PC-9 (cell line): ENCODE data around the gene AKAP13. TPM values are rescaled to one million over a fixed set of nuclear protein-coding genes. Genes with fewer than 3 reads are reported as not detected.

Source experiments
- BruUV-seq: library from RNA; stranded (reverse); fragments of 400-500 nt; replicated peaks from 2 replicates; lab custom pipeline; 2021; lab: Mats Ljungman, UMichigan
- CTCF ChIA-PET: fragments of 300-600 bp; sonication (Branson Sonifier 250); formaldehyde crosslinking; loops from one replicate; lab custom pipeline; 2022; ENCODE audit warnings: antibody characterized with exemption; lab: Charles Lee
- POLR2A ChIA-PET: fragments of 300-600 bp; sonication (Branson Sonifier 250); formaldehyde crosslinking; loops from one replicate; lab custom pipeline; 2022; ENCODE audit warnings: antibody characterized with exemption; ENCODE audit not compliant: unreplicated experiment; lab: Charles Lee
- DNase-seq, 2 experiments: peaks; one replicate each; pipeline versions ENCODE4 v3.0.0 to v3.0.0-alpha.2; 2015 to 2022; ENCODE audit warnings: mixed read lengths in 1 of 2
- H2AFZ ChIP-seq: fragments of 200-600 bp; sonication (generic); 2 replicates; pipeline ENCODE4 v1.8.1; 2017; ENCODE audit warnings: antibody characterized with exemption
- H3F3A ChIP-seq: fragments of 200-600 bp; sonication (generic); 2 replicates; pipeline ENCODE4 v1.8.1; 2017; ENCODE audit warnings: antibody characterized with exemption, mild to moderate bottlenecking, low read depth; ENCODE audit not compliant: insufficient read depth
- H3K27ac ChIP-seq: fragments of 200-600 bp; sonication (generic); 2 replicates; pipeline ENCODE4 v1.6.1; 2016; ENCODE audit warnings: mixed run types
- H3K27me3 ChIP-seq: fragments of 200-600 bp; sonication (generic); 2 replicates; pipeline ENCODE4 v1.6.1; 2016; ENCODE audit warnings: low read depth, mixed run types; ENCODE audit not compliant: insufficient read depth
- H3K36me3 ChIP-seq: fragments of 200-600 bp; sonication (generic); 2 replicates; pipeline ENCODE4 v1.6.1; 2016; ENCODE audit warnings: low read depth, mixed run types
- H3K4me1 ChIP-seq: fragments of 200-600 bp; sonication (generic); replicated peaks from 2 replicates; pipeline ENCODE4 v1.6.1; 2016; ENCODE audit warnings: mixed run types; ENCODE audit not compliant: insufficient read depth
- H3K4me2 ChIP-seq: fragments of 200-600 bp; sonication (generic); 2 replicates; pipeline ENCODE4 v1.6.1; 2017; ENCODE audit warnings: mixed run types
- H3K4me3 ChIP-seq: fragments of 200-600 bp; sonication (generic); 2 replicates; pipeline ENCODE4 v1.6.1; 2016; ENCODE audit warnings: mixed run types
- H3K79me2 ChIP-seq: fragments of 200-600 bp; sonication (generic); 2 replicates; pipeline ENCODE4 v1.6.1; 2017; ENCODE audit warnings: low read depth, mixed run types
- H3K9me2 ChIP-seq: fragments of 200-600 bp; sonication (generic); 2 replicates; pipeline ENCODE4 v1.8.1; 2017; ENCODE audit warnings: mild to moderate bottlenecking; ENCODE audit not compliant: insufficient read depth
- H3K9me3 ChIP-seq: fragments of 200-600 bp; sonication (generic); 2 replicates; pipeline ENCODE4 v1.8.1; 2016; ENCODE audit warnings: low read depth; ENCODE audit not compliant: insufficient read depth
- H4K20me1 ChIP-seq: fragments of 200-600 bp; sonication (generic); 2 replicates; pipeline ENCODE4 v1.8.1; 2017; ENCODE audit not compliant: insufficient read depth
- CTCF ChIP-seq: fragments of 200-600 bp; sonication (generic); conservative IDR thresholded peaks from 2 replicates; pipeline ENCODE4 v1.6.1; 2017; ENCODE audit warnings: mixed run types, antibody characterized with exemption, mild to moderate bottlenecking, moderate library complexity
- EZH2 ChIP-seq: fragments of 200-600 bp; sonication (generic); IDR thresholded peaks from 2 replicates; pipeline ENCODE4 v1.8.0; 2017; ENCODE audit warnings: antibody characterized with exemption, low read depth
- intact Hi-C: fragments of 100-400 bp; cut with micrococcal nuclease; formaldehyde crosslinking; loops from one replicate; pipeline ENCODE4 v1.10.0; 2022; ENCODE audit not compliant: unreplicated experiment
- total RNA-seq: library from RNA; stranded (reverse); gene quantifications from 2 replicates; pipeline ENCODE4 v1.2.3, GENCODE V29; 2021

The AKAP13 gene
- total RNA-seq, 1 experiment from 2014 or later = 82.5 TPM

GRCh38 chr15:85386261-85386660 is 5.9 kb downstream of the AKAP13 start:
- H3K27ac ChIP-seq = no peak overlapping the region
- H3K9me3 ChIP-seq = no peaks in the 10 kb centered on the region
- H3K4me2 ChIP-seq = no peak overlapping the region
- H2AFZ ChIP-seq = no peak overlapping the region
- TF ChIP-seq EZH2 (no peak), CTCF (no peak)
- peaks cover 34% of the 10 kb centered on the region for H3K4me1 ChIP-seq
- DNase-seq = no peak
- H4K20me1 ChIP-seq = peaks cover 41% of the 10 kb centered on the region
- no peaks in the 10 kb centered on the region for H3K9me2 ChIP-seq
- H3K36me3 ChIP-seq = 0 out of 2 replicates have a peak, but pooled peaks cover 15% of the 10 kb centered on the region
- no TSS peak for BruUV-seq
- intact Hi-C loops = no loop called here
- no peaks in the 10 kb centered on the region for H3K27me3 ChIP-seq
- peaks cover 100% of the 10 kb centered on the region for H3K79me2 ChIP-seq
- CTCF ChIA-PET = no interaction called here
- peaks cover 8% of the 10 kb centered on the region; the same call in 1 of the 2 replicates for H3F3A ChIP-seq
- no peak overlapping the region for H3K4me3 ChIP-seq
- POLR2A ChIA-PET = no interaction called here

- Histone ChIP-seq H3K27me3 (no peaks in the 10 kb centered on the region), H3K4me2 (no peak overlapping the region), H3K36me3 (0 out of 2 replicates have a peak, but pooled peaks cover 13% of the 10 kb centered on the region), H3K4me1 (peaks cover 23% of the 10 kb centered on the region), H2AFZ (no peak overlapping the region), H3K9me2 (no peaks in the 10 kb centered on the region), H3K4me3 (no peak overlapping the region), H4K20me1 (peaks cover 31% of the 10 kb centered on the region), H3K9me3 (no peaks in the 10 kb centered on the region), H3K27ac (no peak overlapping the region), H3F3A (peaks cover 17% of the 10 kb centered on the region; the same call in 1 of the 2 replicates), H3K79me2 (peaks cover 100% of the 10 kb centered on the region)
- BruUV-seq = no TSS peak
- intact Hi-C loops = no loop called here
- TF ChIP-seq CTCF (no peak), EZH2 (no peak)
- ChIA-PET POLR2A (interaction anchor here (0.6 kb wide), 1 partner anchor 17 kb away, joined by 7 read pairs; no protein-coding TSS in a partner anchor), CTCF (no interaction called here)
- DNase-seq = no peak
These were observed 8.3 kb downstream of the AKAP13 start for GRCh38 chr15:85388566-85389305.

- H3K27ac ChIP-seq = no peak overlapping the region
- H3K4me3 ChIP-seq = no peak overlapping the region
- no peaks in the 10 kb centered on the region for H3K27me3 ChIP-seq
- H4K20me1 ChIP-seq = peaks cover 31% of the 10 kb centered on the region
- H3K9me2 ChIP-seq = no peaks in the 10 kb centered on the region
- H3F3A ChIP-seq = peaks cover 23% of the 10 kb centered on the region; the same call in 1 of the 2 replicates
- peaks cover 23% of the 10 kb centered on the region for H3K4me1 ChIP-seq
- intact Hi-C loops = no loop called here
- no peak overlapping the region for H2AFZ ChIP-seq
- TF ChIP-seq EZH2 = no peak
- TF ChIP-seq CTCF = no peak
- 0 out of 2 replicates have a peak, but pooled peaks cover 8% of the 10 kb centered on the region for H3K36me3 ChIP-seq
- CTCF ChIA-PET = interaction anchor here (0.6 kb wide), 1 partner anchor 137 kb away, joined by 3 read pairs; no protein-coding TSS in a partner anchor
- no TSS peak for BruUV-seq
- POLR2A ChIA-PET = interaction anchor here (0.6 kb wide), 1 partner anchor 16 kb away, joined by 7 read pairs; no protein-coding TSS in a partner anchor
- H3K4me2 ChIP-seq = no peak overlapping the region
- no peaks in the 10 kb centered on the region for H3K9me3 ChIP-seq
- peaks cover 100% of the 10 kb centered on the region for H3K79me2 ChIP-seq
- DNase-seq = no peak
These were observed 8.9 kb downstream of the AKAP13 start for GRCh38 chr15:85389306-85389650.
